DMS153 treated with DMSO at 0.1 percent for 48 hours (cell line): Measurements from ENCODE around the gene GNG10.
"Not testable (repeated sequence)": the region's sequence is repeated elsewhere in the genome, so short reads cannot be mapped to it uniquely, and the experiment has no call there.

ENCODE experiments used
- DNase-seq: peaks from one replicate; lab custom pipeline; 2025; ENCODE audit not compliant: unreplicated experiment; lab: John Stamatoyannopoulos, UW

GNG10 gene

DNA sequence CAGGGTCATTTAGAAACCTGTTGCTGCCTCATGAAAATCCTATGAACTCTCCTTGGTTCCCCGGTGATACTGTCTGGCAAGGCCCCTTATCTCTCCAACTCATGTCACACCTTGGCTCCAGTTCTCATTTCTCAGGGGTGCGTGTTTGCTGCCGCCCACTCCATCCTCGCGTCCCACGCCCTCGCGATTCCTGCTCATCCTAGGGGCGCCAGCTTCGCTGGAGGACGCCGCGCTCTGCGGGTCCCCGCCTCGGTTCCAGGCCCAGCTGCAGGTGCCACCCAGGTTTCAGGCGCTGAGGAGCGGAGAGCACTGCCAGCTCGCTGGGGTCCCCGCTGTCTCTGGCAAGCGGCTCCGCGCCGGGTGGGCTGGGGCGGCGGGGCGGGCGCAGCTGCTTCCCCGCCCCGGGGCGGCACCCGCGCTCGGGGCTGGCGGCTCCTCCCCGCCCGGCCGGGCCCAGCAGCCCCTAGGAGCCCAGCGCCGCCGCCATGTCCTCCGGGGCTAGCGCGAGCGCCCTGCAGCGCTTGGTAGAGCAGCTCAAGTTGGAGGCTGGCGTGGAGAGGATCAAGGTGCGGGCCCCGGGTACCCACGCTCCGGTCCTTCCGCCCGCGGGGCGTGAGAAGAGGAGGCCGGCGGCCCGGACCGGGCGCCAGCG is at the start of gene GNG10:
Gene GNG10 (plus strand): TSS at position 456 of the 652 bp plus-strand sequence. CDS start 30 bp downstream, at position 486.
- peak; percentile 4 for DNase-seq

DNA sequence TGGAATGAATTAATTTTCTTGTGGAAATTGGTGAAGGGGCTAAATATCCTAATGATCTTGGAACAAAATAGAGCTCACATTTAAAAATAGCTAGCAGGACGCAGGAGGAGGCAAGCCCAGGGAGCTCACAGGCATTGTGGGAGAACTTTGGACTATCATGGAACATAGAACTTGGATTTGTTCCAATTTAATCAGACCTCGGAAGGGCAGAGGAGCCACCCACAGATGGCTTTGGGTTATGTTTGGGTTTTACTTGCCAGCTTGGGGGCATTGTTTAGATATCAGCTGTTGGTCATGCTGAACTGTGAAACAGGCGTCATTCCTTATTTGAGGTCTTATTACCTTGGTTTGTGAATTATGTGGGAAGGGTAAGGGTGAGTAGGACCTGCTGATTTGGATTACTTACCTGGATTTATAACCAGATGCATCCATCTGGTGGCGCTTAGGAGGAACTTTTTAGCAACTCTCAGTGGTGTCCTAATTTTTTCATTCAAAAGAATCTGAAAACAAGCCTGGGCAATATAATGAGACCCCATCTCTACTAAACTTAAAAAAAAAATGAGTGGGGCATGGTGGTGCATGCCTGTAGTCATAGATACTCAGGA is 47.9 kb upstream of the GNG10 start:
- DNase-seq = no peak

DNA sequence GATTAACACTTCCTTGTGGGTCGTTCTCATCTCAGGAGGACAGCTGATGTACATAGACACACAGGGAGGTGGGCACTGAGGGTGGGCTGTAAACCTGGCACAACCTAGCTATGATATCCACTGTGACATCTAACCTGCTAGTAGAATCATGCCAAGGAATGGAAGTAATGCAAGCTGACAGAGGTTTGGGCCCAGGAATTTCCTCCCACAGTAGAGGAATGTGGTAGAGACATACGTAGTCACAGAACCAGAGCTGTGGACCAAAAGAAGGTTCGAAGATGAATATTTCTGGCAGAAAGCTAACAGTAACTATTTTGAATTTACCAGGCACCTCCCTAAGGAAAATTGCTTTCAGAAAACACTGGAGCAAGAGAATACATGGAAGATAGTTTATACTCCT is 45.5 kb upstream of the GNG10 start:
- DNase-seq = no peak

DNA sequence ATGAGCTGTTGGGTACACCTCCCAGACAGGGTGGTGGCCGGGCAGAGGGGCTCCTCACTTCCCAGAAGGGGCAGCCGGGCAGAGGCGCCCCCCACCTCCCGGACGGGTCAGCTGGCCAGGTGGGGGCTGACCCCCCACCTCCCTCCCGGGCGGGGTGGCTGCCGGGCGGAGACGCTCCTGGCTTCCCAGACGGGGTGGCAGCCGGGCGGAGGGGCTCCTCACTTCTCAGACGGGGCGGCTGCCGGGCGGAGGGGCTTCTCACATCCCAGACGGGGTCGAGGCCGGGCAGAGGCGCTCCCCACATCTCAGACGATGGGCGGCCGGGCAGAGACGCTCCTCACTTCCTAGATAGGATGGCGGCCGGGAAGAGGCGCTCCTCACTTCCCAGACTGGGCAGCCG is 44.1 kb upstream of the GNG10 start:
- not testable (repeated sequence) for DNase-seq

DNA sequence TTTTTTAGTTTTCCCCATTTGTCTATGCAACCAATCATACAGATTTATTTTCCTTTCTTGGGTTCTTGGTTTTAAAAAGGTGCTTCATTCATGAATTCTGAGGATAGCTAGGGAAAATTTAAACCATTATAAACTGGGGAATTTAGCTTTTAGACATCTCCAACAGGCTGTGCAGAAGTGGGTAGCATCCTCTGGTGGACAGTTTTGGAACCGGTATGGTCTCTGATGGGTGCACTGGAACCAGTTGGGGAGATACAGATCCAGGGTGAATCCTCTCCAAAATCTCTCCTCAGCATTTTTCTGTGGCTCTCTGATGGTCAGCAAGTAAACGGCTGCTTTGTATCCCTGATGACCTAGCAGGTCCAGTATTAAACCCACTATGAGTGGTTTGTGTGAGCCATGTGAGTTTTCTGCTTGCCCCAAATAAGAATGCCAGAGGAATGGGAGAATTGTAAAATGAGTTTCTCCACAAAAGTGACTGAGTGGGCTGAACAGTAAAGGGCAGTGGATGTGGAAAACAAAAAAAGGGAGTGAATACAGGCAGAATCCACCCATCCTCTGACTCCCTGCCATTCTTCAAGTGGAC is 39.4 kb upstream of the GNG10 start:
- no peak for DNase-seq

DNA sequence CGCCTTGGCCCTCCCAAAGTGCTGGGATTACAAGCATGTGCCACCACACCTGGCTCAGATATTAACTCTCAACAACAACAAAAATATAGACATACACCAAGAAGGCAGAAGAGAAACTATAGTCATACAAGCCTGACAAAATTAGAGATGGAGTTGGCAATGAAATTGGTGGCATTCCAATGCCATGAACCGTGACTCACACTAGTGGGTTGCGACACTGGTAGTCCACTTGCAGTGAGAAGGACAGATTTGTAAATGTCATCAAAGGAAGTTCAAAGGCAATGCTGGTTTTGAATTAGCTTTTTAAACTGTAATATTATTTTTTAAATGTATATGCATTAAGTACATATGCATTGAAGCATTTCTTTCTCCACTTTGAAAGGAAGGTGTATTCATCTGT is 38.8 kb upstream of the GNG10 start:
- no peak for DNase-seq

DNA sequence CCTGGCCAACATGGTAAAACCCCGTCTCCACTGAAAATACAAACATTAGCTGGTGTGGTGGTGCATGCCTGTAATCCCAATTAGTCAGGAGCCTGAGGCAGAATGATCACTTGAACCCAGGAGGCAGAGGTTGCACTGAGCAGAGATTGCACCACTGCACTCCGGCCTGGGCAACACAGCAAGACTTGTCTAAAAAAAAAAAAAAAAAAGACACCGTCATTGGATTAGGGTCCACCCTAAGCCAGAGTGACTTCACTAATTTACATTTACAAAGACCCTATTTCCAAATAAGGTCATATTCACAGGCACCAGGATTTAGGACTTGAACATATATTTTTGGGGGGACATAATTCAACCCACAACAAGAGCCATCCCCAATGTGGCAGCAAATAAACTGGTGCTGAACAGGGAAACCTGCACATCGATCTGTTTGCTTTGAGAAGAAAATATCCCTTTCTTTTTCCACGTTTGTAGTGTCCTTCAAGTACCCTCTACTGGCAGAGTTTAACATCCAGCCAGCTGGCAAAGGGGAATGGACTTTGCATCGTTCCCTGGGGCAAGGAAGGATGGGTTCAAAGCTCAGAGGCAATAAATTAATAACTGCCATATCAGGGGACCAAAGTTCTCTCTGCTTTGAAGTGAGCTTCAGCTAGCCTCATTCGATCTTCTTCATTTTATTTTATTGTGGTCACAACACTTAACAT is 34.0 kb upstream of the GNG10 start:
- no peak for DNase-seq

DNA sequence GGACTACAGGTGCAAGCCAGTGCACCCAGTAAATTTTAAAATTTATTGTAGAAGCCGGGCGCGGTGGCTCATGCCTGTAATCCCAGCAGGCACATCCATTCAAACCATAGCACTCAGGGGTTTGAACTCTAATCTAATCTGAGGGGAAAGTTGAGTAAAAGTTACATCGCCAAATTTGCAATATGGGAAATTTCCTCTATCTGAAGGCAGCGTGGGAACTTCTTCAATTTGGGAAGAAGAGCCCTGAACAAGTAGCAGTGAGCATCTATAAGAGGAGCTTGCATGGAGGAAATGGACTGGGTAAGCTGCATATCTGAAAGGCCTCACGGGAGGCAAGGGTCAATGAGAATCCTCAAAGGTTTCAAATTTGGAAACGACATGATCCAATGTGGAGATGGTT is 33.0 kb upstream of the GNG10 start:
- DNase-seq = no peak

DNA sequence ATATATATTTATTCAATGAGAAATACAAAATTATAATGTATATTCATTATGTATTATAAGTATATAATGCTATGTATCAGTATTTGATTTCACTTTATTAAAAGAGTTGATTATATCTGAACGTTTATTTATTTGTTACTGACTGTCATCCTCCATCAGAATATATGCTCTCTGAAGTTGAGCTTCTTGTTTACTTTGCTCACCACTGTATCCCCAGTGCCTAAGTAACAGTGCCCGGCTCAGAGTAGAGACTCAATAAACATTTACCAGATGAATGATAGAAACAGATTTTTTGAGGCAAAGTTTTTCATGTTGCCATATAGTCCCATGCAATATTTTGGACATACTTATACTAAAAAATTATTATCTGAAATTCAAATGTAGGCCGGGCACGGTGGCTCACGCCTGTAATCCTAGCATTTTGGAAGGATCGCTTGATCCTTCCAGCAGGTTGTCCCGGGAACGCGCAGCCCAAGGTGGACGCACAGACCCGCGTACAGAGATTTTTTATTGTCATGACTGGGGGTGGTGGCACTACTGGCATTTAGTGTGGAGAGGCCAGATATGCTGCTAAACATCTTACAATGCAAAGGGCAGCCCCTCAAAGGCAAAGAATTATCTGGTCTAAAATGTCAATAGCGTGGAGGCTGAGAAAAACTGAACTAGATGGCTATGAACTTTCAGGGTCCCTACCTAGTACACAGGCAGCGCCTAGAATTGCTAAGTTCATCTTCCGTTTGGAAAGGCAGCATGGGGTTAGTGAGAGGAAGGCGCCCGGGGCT is 31.0 kb upstream of the GNG10 start:
- no peak for DNase-seq

DNA sequence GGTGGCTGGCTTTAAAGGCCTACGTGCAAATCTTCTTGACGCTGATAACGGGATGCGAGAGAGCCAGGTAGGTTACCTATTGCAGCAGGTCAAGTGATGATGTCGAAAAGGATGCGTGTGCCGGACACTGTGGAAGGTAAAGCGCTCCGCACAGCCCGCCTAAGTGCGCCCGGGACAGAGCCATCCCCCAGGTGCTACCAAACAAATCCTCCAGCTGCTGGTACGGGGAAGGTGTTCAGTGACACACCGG is 30.5 kb upstream of the GNG10 start:
- DNase-seq = no peak

DNA sequence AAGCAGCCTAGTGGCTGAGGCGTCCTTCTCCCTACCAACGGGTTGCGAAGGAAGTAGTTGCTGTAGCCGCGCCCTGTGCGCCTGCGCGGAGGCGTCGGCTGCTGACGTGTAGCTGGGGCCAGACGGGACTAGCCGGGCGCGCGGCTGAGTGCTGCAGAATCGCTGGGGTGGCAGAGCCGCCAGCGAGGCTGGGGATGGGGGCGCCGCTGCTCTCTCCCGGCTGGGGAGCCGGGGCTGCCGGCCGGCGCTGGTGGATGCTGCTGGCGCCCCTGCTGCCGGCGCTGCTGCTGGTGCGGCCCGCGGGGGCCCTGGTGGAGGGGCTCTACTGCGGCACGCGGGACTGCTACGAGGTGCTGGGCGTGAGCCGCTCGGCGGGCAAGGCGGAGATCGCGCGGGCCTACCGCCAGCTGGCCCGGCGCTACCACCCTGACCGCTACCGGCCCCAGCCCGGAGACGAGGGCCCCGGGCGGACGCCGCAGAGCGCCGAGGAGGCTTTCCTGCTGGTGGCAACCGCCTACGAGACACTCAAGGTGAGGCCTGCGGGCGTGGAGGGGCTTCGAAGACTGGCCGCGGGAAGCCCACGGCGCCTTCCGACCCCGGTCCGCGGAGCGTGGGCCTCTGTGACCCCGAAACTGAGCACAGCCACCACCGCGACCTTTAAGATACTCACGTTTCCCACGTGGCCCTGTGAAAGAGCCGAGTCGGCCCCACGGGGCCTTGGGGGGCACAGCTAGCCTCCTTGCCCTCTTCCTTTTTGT is 30.0 kb upstream of the GNG10 start, which contains the start of gene DNAJC25:
Gene DNAJC25 (plus strand): TSS at position 121 of the 758 bp plus-strand sequence. CDS start 74 bp downstream, at position 195.
- DNase-seq = peak; percentile 96

DNA sequence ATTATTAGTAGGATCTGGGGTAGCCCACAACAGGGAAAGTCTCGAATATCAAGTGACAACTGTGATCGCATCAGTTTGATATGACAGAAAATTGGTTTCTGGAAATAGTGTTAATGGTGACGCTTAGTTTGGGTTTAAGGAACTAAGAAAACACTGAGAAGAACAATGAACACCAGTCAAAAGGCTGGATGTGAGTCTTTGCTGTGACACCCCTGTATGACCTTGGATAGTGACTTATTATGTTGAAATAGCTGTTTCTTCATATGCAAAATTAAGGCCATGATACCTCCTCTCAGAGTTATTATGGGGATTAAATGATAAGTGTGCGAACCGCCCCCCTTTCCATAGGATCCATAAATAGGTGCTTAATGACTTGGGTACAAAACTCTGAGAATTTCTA is 29.3 kb upstream of the GNG10 start:
- no peak for DNase-seq

DNA sequence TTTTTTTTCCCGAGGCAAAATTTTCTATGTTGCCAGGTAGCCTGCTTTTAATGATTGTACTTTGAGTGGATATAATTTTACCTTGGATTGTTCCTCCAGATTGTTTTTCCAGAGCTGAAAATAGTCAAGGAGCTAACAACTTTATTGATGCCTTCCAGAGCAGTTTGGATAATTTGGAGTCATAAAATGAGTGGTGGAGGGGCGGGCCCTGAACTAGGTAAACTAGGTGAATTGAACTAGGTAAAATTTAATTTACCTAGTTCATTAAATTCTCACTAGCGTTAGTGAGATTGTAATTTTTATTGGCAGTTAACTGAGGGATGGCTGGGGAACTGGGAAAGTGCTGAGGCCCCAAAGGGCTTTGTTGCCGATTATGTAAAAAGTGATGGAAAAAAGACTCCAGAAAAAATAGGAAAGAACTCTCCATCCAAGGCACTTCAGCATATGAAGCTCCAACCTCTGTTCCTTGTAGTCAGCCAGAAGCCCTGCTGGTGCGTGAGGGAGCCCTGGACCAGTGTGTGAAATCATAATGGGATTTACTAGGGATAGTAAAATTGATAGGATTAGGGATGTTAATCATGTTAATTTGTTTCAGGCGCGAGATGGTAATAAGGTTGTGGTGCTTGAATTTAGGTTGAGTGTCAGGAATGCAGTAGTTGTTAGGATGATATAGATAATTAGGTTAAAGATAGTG is 28.6 kb upstream of the GNG10 start:
- DNase-seq = no peak

DNA sequence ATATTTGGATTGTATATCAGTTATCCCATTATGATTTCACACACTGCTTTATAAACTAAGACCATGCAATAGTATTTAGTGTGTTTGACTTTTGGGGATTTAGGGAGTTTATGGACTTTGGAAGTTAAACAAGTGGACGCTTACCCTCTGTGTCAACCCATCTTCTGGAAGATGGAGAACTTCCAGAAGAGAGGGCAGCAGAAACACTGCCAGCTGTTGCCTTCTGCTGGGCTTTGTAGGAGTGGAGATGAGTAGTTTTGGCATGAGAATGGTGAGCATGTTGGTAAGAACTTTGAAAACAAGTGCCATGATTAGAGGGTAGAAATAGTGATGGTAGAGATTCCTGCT is 28.0 kb upstream of the GNG10 start:
- DNase-seq = no peak

DNA sequence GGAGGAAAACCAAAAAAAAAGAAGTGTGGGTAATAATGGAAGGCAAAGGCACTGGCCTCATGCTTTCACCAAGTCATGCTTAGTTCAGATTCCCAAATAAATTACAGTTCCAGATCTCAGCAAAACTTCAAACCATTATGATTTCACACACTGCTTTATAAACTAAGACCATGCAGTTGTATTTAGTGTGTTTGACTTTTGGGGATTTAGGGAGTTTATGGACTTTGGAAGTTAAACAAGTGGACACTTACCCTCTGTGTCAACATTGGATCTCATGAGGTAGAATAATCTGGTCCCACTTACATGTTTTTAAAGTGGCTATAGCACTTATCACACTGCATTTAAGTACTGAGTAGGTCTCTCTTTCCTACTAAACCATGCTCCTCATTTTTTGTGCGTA is 26.5 kb upstream of the GNG10 start:
- DNase-seq = no peak

DNA sequence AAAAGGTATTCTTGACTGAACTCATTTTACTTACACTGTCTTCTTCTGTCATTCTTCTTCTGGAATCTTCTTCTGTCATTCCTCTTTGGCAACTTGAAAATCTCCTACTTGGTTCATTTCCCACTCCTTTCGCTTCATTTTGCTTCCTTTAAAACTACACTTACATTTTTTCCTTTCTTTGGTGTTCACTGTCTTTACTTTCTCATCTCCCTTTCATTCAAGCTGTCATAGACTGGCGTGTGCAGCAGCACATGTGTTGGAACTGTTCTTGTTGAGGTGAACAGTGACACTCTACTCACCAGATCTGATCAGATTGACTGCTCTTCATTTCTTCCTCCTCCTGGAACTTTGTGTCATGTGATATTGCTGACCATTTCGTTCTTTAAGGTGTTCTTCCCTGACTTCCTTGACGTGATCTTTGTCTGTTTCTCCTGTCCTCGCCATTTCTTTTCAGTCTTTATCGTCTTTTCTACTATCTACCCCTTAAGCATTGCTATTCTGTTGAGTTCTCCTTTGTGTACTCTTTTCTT is 23.9 kb upstream of the GNG10 start:
- no peak for DNase-seq

DNA sequence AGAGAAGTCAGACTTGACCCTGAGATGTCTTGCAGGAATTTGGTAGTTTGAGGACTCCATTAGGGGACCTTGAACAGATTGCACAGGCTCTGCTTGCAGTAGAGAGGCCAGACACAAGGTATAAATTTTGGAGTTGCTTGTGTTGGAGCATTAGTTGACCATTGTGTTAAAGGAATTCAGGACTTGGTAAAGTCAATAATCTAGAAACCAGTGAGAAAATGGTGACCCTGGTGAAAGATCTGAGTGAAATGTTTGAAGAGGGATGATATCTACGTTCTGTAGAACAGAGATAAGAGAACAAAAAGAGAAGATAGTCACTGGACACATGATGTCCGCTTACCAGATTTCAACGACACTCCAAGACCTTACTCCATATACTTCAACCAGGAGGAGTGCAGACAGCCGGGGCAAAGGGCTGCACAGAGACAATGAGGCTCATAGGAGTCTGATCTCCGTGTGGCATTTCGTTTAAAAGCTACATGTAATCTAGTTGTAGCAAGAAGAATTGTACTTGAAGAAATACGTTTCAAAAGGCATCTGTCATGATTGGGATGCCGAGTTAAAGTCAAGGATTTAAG is 17.1 kb upstream of the GNG10 start:
- no peak for DNase-seq

DNA sequence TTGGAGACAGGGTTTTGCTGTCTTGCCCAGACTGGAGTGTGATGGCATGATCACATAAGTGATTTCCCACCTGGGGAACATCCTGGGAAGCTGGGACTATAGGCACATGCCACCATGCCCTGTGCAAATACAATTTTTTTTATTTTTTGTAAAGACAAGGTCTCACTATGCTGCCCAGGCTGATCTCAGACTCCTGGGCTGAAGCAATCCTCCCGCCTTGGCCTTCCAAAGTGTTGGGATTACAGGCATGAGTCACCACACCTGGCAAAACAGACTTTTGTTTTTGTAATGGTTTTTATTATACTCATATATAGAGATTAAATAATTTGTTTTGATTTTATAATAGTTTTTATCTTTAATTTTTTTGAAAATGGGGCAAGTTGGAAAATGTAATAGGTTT is 15.6 kb upstream of the GNG10 start:
- DNase-seq = no peak

DNA sequence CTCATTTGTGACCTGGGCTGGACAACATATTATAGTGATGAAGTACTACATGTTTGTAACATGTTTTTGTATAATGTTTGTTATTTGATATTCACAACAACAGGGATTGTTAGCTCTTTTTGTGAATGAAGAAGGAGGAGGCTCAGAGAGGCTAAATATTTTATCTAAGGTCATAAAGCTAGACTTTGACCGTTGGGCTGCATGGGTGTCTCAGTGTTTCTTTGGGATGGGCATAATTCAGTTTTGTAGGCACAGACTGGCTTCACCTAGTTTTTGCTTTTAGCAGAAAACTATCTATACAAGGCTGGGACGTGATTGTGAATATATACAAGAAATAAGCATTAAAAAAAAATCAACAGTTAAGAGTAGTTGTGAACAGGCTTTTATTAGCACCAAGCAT is 15.0 kb upstream of the GNG10 start:
- DNase-seq = no peak

DNA sequence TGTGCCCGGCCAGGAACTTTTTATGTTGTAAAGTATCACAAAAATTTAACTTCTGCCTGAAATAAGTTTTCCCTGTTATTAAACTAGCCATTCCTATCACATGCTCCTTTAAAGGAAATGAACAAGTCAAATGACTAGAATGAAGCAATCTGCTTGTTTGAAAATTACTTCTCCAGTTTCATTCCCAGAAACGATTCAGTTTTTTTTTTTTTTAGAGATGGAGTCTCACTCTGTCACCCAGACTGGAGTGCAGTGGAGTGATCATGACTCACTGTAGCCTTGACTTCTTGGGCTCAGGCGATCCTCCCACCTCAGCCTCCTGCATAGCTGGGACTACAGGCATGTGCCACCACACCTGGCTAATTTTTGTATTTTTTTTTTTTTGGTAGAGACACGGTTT is 13.3 kb upstream of the GNG10 start:
- DNase-seq = no peak
